VCaP (cell line): ENCODE measurements around the gene TPST2.
"Not testable (repeated sequence)": the region's sequence is repeated elsewhere in the genome, so short reads cannot be mapped to it uniquely, and the experiment has no call there.

Source experiments
- H3K27ac ChIP-seq: fragments of 450-650 bp; 2 replicates; pipeline ENCODE4 v1.5.1; 2017
- TF ChIP-seq, protein P1 (sequence below): fragments of 450-650 bp; conservative IDR thresholded peaks from 2 replicates; pipeline ENCODE4 v1.5.1; 2017; ENCODE audit warnings: mild to moderate bottlenecking, moderate library complexity

Gene TPST2

DNA sequence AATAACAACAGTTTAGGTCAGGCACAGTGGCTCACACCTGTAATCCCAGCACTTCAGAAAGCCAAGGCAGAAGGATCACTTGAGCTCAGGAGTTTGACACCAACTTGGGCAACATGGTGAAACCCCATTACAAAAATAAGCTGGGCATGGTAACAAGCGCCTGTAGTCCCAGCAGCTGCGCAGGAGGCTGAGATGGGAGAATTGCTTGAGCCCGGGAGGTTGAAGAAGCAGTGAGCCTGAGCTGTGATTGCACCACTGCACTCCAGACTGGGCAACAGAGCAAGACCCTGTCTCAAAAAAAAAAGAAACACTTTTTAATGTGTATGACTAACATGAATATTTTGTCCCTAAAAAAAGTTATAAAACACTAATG, 53.2 kb downstream of the TPST2 start:
- H3K27ac ChIP-seq: no peak overlapping the region
- TF ChIP-seq, protein P1, sequence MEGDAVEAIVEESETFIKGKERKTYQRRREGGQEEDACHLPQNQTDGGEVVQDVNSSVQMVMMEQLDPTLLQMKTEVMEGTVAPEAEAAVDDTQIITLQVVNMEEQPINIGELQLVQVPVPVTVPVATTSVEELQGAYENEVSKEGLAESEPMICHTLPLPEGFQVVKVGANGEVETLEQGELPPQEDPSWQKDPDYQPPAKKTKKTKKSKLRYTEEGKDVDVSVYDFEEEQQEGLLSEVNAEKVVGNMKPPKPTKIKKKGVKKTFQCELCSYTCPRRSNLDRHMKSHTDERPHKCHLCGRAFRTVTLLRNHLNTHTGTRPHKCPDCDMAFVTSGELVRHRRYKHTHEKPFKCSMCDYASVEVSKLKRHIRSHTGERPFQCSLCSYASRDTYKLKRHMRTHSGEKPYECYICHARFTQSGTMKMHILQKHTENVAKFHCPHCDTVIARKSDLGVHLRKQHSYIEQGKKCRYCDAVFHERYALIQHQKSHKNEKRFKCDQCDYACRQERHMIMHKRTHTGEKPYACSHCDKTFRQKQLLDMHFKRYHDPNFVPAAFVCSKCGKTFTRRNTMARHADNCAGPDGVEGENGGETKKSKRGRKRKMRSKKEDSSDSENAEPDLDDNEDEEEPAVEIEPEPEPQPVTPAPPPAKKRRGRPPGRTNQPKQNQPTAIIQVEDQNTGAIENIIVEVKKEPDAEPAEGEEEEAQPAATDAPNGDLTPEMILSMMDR: no peak

DNA sequence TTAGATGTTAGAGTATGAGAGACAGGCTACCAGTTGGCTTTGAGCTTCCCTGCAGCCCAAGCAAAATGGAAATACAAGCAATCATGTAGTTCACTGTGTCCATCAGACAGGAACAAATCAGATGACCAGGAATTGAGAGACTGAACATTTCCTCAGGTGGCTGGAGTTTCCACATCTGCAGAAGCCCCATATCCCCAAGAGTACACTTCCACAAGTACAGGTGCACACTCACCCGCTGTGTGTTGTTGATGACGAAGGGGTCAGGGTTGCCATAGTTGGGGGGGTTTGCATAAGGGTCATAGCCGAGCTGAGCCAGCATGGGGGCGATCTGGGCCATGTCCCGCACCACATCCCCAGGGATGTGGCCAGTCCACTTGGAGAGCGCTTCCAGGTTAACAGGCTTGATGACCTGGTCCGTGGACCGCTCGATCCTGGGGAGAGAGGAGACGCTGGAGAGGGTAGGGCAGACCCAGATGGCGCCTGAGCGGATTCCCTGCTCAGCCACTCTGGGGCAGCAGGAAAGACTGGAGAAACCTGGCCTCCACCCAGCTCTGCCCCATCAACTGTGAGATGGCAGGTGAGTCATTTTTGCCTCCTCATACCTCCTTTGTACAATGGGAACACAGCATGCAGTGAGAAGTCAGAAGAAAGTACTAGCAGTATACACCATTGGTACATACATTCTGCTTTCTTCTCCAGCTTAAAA, 53.7 kb downstream of the TPST2 start:
- TF ChIP-seq, protein P1: no peak
- no peak overlapping the region for H3K27ac ChIP-seq

DNA sequence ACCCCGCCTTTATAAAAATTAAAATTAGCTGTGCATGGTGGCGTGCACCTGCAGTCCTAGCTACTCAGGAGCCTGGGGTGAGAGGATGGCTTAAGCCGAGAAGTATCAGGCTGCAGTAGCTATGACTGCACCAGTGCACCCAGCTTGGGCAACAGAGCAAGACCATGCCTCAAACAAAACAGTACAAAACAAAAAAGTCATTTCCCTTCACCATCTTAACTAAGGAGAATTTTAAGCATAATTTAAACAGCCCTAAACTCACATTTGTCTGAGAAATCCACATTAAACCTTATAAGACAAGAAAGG, 54.4 kb downstream of the TPST2 start:
- TF ChIP-seq, protein P1: no peak
- no peak overlapping the region for H3K27ac ChIP-seq

GRCh38 chr22:26534874-26535602, 54.9 kb downstream of the TPST2 start:
- TF ChIP-seq, protein P1: no peak
- H3K27ac ChIP-seq: no peak overlapping the region

DNA sequence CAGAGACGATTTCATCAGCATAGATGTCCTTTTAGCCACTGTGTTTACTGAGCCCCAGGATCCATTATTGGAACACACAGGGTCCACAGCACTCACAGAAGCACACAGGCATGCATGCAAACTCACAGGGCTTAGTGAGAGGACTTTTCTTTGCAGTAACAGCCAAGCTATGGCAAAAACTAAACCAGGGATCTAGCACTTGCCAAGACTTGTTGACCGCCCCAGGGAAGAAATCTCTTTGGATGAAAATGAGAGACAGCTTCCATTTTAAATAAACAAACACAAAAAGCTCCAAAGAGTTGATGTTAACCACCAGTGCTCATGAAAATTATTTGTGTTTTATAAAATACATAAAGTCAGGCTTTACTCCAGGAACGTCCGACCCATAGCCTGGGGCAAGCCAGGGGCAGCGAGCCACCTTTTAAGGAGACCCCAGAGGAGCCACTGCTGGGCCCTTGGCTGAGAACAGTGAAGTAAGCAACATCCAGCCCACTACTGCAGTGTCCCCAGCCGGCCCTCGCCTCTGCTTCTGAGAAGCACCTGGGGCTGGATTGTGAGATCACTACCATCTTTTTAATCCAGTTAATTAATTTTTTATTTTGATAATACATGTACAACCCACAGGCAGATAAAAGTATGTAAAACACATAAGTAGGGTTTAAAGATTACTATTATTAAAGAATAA, 55.6 kb downstream of the TPST2 start:
- TF ChIP-seq, protein P1: no peak

GRCh38 chr22:26529345-26529744, 60.6 kb downstream of the TPST2 start:
- TF ChIP-seq, protein P1: no peak
- no peak overlapping the region for H3K27ac ChIP-seq

More for the DNA sequence above, 55.6 kb downstream of the TPST2 start:
- H3K27ac ChIP-seq: no peak overlapping the region

- H3K27ac ChIP-seq: not testable (repeated sequence)
Observed at GRCh38 chr22:26528518-26528917, 61.4 kb downstream of the TPST2 start.
